ENCODE data around the gene SERPIND1. TPM values are rescaled to one million over a fixed set of nuclear protein-coding genes. Genes with fewer than 3 reads are reported as not detected.

SERPIND1 gene, protein sequence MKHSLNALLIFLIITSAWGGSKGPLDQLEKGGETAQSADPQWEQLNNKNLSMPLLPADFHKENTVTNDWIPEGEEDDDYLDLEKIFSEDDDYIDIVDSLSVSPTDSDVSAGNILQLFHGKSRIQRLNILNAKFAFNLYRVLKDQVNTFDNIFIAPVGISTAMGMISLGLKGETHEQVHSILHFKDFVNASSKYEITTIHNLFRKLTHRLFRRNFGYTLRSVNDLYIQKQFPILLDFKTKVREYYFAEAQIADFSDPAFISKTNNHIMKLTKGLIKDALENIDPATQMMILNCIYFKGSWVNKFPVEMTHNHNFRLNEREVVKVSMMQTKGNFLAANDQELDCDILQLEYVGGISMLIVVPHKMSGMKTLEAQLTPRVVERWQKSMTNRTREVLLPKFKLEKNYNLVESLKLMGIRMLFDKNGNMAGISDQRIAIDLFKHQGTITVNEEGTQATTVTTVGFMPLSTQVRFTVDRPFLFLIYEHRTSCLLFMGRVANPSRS
- total RNA-seq (ENCODE audit: low replicate concordance): 0.09 TPM in 1 of 2 replicates, not detected in the other

DNA sequence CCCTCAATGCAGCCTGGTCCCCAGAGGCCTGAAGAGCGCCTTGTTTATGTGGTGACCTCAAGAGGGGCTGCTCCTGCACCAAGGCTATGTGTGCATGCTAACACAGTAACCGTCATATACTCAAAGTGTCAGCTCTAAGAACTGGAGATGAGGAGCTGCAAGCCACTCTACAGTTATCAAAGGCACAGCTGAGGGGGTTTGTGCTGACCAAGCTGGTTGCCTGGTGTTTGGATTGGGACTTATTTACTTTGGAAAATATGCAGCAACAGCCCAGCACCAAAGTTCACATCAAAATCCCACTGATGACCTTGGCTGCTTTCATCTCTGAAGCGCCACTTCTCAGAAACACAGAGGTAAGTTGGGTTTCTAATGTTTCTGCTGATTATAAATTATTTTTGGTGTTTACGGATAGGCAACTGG is at the start of gene SERPIND1:
TSS of gene SERPIND1 (plus strand) at position 321 of the 420 bp plus-strand sequence. CDS start 5,200 bp downstream, outside the sequence.
- TF ChIP-seq, protein P1, sequence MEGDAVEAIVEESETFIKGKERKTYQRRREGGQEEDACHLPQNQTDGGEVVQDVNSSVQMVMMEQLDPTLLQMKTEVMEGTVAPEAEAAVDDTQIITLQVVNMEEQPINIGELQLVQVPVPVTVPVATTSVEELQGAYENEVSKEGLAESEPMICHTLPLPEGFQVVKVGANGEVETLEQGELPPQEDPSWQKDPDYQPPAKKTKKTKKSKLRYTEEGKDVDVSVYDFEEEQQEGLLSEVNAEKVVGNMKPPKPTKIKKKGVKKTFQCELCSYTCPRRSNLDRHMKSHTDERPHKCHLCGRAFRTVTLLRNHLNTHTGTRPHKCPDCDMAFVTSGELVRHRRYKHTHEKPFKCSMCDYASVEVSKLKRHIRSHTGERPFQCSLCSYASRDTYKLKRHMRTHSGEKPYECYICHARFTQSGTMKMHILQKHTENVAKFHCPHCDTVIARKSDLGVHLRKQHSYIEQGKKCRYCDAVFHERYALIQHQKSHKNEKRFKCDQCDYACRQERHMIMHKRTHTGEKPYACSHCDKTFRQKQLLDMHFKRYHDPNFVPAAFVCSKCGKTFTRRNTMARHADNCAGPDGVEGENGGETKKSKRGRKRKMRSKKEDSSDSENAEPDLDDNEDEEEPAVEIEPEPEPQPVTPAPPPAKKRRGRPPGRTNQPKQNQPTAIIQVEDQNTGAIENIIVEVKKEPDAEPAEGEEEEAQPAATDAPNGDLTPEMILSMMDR (IDR thresholded peaks at IDR 0.05; ENCODE audit: insufficient read depth, low read length): no peak
- no peak for DNase-seq (ENCODE audit: low read depth)
- no peak within 1 kb of the TSS for H3K4me3 ChIP-seq (ENCODE audit: low read depth, low read length)

DNA sequence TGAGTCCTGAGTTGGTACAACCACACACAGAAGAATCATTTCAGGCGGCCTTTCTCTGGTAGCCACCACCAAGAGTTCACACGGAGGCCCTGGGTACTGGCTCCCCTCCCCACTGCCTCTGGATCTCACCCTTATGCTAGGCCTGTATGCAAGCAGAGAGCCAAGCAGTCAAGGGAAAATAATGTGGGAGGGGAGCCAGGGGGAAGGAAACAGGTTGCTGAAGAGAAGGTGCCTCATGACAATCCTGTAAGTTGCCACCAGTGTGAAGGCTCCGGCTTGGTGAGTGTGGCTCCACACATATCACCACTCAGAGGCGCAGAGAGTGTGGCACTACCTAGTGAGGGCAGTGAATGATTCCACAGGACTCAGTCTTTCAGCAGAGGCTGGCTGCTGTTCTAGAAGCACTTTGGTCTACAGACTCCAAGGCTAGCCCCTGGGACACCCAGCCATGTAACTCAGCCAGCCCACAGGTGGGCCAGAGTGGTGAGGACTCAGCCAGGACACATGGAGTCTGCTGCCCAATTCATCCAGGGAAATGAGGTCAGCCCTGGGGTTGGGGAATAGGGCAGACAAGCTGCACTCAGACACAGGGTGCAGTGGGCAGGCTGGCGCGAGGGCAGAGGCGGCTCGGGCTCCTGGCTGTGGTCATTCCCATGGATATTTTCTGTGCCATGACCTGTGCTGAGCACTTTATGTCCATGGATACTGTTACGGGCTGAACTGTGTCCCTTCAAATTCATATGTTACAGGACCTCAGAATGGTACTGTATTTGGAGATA is 49.0 kb upstream of the SERPIND1 start:
- DNase-seq (ENCODE audit: low read depth): no peak
- H3K4me3 ChIP-seq (ENCODE audit: low read depth, low read length): no peak overlapping the region
- TF ChIP-seq, protein P1 (IDR thresholded peaks at IDR 0.05; ENCODE audit: insufficient read depth, low read length): no peak

DNA sequence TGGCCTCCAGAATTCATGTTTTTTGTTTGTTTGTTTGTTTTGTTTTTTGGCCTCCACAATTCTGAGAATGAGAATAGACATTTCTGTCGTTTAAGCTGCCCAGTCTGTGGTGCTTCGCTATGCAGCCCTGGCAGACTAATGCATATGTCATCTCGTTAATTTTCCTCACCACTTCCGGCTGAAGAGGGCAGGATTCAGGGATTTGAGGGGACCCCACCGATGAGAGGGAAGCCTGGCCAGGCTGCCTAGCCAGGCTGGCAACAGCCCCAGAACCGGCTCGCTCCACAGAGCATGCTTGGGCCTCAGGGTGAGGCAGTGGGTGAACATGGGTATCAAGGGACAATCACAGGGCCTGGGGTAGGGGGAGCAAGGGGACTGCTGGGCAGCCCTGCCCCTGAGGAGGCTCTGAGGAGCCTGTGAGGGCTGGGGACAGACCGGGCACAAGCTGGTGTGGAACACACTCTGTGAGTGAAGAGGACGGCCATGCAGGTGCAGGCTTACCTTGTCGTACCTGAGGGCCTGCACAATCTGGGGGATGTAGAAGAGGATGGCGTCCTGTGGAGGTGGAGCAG is 47.8 kb upstream of the SERPIND1 start:
- DNase-seq (ENCODE audit: low read depth): no peak
- TF ChIP-seq, protein P1 (IDR thresholded peaks at IDR 0.05; ENCODE audit: insufficient read depth, low read length): no peak
- no peak overlapping the region for H3K4me3 ChIP-seq (ENCODE audit: low read depth, low read length)

DNA sequence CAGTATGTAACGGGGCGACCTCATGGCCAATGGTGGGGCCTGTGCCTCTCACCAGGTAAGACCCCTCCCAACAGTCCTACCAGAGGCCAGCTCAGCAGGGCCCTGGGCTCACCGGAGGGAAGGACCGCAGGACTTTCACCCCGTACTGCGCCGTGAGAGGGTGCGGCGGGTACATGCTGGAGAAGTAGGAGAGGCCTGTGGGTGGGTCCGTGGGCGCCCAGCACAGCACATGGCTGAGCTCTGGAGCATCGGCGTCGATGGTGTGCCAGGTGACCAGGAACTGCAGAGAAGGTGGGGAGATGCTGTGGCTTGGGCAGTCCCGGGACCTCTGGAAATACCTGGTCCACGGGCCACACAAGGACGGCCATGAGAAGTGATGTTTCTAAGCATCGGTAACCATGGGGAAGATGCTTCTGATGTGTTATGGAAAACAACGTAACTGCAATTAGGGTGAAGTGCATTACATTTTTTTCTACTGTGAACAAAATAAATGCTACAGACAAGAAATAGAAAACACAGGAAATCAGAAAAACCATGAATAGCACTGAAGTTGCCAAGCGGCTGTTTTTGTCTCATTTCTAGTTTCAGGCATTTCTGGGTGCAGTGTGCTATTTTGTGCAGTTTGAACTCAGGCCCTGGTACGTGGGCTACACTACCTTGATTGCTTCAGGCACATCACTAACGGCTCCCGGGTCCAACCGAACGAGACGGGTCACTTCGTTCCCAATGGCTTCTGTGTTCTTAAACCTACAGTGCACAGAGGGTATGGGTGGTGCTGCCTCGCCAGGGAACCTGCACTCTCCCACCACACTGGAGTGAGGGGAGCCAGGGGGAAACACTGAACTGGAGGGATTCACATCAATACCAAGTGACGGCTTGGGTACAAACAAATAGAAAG is 46.5 kb upstream of the SERPIND1 start:
- DNase-seq (ENCODE audit: low read depth): no peak

DNA sequence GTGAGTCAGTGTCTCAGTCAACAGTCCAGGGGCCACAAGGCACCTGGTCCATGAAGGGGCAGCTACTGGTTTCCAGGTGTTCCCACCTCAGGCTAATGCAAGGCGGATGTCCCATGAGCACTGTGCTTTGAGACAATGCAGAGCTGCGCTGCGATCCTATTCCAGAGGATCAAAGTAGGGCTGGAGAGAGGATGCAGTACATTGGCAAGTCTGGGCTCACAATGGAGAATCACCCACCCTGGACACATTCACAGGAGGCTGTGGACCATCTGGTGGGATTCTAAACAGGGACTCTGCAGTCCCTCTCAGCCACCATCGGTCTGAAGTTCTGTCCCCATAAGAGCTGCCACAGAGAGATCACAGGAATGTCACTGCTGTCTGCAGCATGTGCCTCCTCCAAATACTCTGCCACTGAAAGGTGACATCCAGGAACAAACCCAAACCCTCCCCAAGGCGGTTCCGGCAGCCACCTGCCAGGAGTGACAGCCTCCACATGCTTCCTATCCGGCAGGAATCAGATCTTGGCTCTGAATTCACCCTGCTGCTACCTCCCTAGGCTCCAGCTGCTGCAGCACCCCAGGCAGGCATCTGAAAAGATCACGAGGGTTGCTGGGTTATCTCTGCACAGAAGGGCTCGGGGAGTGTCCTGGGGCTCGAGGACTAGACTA is 45.3 kb upstream of the SERPIND1 start:
- no peak overlapping the region for H3K4me3 ChIP-seq (ENCODE audit: low read depth, low read length)
- TF ChIP-seq, protein P1 (IDR thresholded peaks at IDR 0.05; ENCODE audit: insufficient read depth, low read length): no peak
- DNase-seq (ENCODE audit: low read depth): no peak

More for the DNA sequence above, 46.5 kb upstream of the SERPIND1 start:
- H3K4me3 ChIP-seq (ENCODE audit: low read depth, low read length): no peak overlapping the region
- TF ChIP-seq, protein P1 (IDR thresholded peaks at IDR 0.05; ENCODE audit: insufficient read depth, low read length): no peak
